Fibroblast of pulmonary artery (primary cell): Measurements from ENCODE around the gene PRODH2.
"Not testable (repeated sequence)": the region's sequence is repeated elsewhere in the genome, so short reads cannot be mapped to it uniquely, and the experiment has no call there.

Experiments
- DNase-seq: peaks from one replicate; pipeline ENCODE4 v3.0.0-alpha.2; 2010; ENCODE audit warnings: low read depth
- H3K4me3 ChIP-seq: replicated peaks from 2 replicates; pipeline ENCODE4 v1.5.1; 2011; ENCODE audit warnings: low read depth, mild to moderate bottlenecking, control low read depth, low read length, moderate library complexity
- CTCF ChIP-seq: IDR thresholded peaks from 2 replicates; pipeline ENCODE4 v1.5.1; 2011; ENCODE audit warnings: mild to moderate bottlenecking, control low read depth, low read length, inconsistent platforms; ENCODE audit errors: missing control alignments

Gene PRODH2

GRCh38 chr19:35807633-35808032 is 5.0 kb downstream of the PRODH2 start:
- no peak for DNase-seq
- TF ChIP-seq CTCF, result no peak
- H3K4me3 ChIP-seq, result no peak overlapping the region

DNA sequence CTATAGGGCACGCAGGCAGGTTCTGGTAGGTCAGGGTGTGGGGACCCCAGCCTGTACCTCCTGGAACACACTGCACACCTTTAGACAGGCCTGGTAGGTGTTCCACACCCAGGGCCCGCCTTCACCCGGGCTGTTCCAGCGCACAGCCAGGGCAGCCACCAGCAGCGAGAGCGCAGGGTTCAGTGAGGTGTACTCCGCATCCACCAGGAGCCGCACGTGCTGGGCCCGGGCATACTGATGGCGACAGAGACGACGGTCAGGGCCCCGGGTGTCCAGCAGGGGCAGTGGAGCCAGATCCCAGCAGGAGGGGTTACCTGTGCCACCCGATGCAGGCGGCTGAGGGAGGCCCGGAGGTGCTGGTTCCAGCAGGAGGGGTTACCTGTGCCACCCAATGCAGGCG is 6.0 kb downstream of the PRODH2 start:
- DNase-seq, result no peak
- no peak for TF ChIP-seq CTCF
- no peak overlapping the region for H3K4me3 ChIP-seq

DNA sequence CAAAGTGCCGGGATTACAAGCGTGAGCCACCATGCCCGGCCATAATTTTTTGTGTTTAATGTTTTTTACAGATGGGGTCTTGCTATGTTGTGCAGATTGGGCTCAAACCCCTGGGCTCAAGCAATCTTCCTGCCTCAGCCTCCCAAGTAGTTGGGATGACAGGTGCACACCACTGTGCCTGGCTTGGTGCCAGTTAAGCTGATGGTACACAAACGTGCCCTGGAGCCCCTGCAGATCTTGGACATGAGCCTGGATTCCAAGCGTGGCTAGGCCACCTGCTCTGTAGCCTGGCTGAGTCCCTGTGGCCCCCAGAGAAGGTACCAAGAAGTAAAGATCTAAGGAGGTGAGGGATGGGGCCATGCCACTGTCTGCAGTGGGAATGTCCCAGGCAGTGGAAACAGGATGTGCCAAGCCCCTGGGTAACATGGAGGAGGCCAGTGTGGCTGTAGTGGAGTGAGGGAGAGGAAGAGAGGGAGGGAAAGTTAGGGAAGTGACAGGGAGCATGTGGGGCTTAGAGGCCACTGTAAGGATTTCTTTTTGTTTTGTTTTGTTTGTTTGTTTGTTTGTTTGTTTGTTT is 7.0 kb downstream of the PRODH2 start:
- no peak overlapping the region for H3K4me3 ChIP-seq
- TF ChIP-seq CTCF, result no peak
- DNase-seq, result no peak

- no peak for TF ChIP-seq CTCF
- H3K4me3 ChIP-seq, result no peak overlapping the region
- DNase-seq, result no peak
Measured at GRCh38 chr19:35801828-35802227, 10.8 kb downstream of the PRODH2 start.

DNA sequence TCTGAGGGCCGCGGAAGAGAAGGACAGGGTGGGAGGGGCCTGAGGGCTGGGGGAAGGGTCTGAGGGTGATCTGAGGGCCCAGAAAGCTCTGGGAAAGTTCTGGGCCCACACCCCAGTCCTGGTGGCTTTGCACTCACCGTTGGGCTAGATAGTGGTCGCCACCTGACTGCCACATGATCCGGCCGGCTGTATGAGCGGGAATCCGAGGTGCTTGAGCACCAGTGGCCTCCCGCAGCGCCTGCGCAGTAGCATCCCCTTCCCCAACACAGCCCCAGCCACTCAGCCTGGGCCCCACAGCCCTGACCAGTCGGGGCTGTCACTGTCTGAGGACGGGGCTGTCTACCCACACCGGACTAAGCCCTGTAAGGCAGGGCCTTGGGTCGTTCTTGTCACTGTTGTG is 15.0 kb downstream of the PRODH2 start:
- no peak for TF ChIP-seq CTCF
- no peak overlapping the region for H3K4me3 ChIP-seq
- no peak for DNase-seq

DNA sequence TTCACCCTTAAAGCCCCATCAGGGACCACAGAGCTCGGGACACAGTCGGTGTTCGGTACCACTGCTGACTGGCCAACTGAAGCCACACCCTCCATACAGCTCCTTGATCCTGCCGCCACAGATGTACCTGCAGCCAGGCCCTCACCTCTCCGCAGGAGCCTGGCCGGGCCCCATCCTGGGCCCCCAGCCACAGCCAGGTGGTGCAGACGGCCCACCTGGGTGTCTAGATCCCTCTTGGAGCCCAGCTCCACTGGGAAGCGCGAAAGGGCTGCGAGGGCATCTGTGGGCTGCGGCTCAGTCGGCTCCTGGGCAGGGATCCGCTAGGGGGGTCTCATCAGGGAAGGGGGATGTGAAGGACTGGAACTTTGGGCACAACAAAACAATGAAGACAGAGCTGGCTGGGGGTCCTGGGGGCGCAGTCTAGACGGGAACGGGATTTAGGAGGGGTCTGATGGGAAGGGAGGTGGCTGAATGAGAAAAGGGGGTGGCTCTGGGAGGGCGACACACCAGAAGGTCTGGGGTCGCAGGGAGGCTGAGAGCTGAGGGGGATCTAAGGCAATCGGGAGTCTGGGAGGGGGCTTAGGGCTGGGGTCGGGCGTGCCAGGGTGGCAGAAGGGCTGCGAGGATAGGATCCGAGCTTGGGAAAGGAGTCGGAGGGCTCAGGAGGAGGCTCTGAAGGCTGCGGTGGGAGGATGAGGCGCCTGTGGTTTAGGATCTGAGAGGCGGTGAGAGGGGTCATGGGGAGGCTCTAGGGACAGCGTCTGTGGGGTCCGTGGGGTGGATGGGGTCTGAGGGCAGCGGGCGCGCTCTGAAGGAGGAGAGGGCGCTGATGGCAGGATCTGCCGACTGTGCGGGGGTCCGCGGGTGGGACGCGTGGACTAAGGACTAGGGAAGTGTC is 15.8 kb downstream of the PRODH2 start:
- H3K4me3 ChIP-seq, result no peak overlapping the region
- TF ChIP-seq CTCF, result no peak
- no peak for DNase-seq

- not testable (repeated sequence) for DNase-seq, H3K4me3 ChIP-seq
Measured at GRCh38 chr19:35795564-35795963, 17.1 kb downstream of the PRODH2 start.
